Parathyroid adenoma (tissue), 2 donors: ENCODE results near the gene SCG5.

Experiments used
- H2AFZ ChIP-seq: fragments of 300-600 bp; sonication (generic); one replicate; pipeline ENCODE4 v1.7.0; 2017; ENCODE audit warnings: antibody characterized with exemption, mild to moderate bottlenecking
- H3K27ac ChIP-seq: fragments of 300-600 bp; sonication (generic); one replicate; pipeline ENCODE4 v1.7.0; 2017
- H3K27me3 ChIP-seq: fragments of 300-600 bp; sonication (generic); one replicate; pipeline ENCODE4 v1.7.0; 2017; ENCODE audit warnings: low read length; ENCODE audit not compliant: control insufficient read depth, insufficient read depth
- H3K36me3 ChIP-seq: fragments of 300-600 bp; sonication (generic); one replicate; pipeline ENCODE4 v1.7.0; 2017; ENCODE audit warnings: low read length; ENCODE audit not compliant: control insufficient read depth, insufficient read depth
- H3K4me1 ChIP-seq: fragments of 300-600 bp; sonication (generic); one replicate; pipeline ENCODE4 v1.7.0; 2017; ENCODE audit warnings: control low read depth
- H3K4me2 ChIP-seq: fragments of 300-600 bp; sonication (generic); one replicate; pipeline ENCODE4 v1.7.0; 2017; ENCODE audit warnings: low read length
- H3K4me3 ChIP-seq: fragments of 300-600 bp; sonication (generic); one replicate; pipeline ENCODE4 v1.7.0; 2017; ENCODE audit warnings: low read depth, low read length
- H3K79me2 ChIP-seq: fragments of 300-600 bp; sonication (generic); one replicate; pipeline ENCODE4 v1.7.0; 2017; ENCODE audit warnings: control low read depth
- H3K9ac ChIP-seq: fragments of 300-600 bp; sonication (generic); one replicate; pipeline ENCODE4 v1.7.0; 2017; ENCODE audit warnings: mild to moderate bottlenecking
- H3K9me3 ChIP-seq: fragments of 300-600 bp; sonication (generic); one replicate; pipeline ENCODE4 v1.7.0; 2017; ENCODE audit warnings: low read length; ENCODE audit not compliant: control insufficient read depth
- TF ChIP-seq, protein P1 (sequence below): fragments of 300-600 bp; sonication (generic); IDR thresholded peaks from one replicate; pipeline ENCODE4 v1.7.0; 2017; ENCODE audit warnings: antibody characterized with exemption, mild to moderate bottlenecking
- donor health status: primary hyperparathyroidism.

SCG5 gene

GRCh38 chr15:32735989-32736700, 94.6 kb downstream of the SCG5 start:
- H3K4me2 ChIP-seq: no peak overlapping the region
- H3K4me1 ChIP-seq: no peaks in the 10 kb centered on the region
- H3K79me2 ChIP-seq: no peaks in the 10 kb centered on the region
- no peaks in the 10 kb centered on the region for H3K27me3 ChIP-seq
- no peak overlapping the region for H3K4me3 ChIP-seq
- TF ChIP-seq, protein P1, sequence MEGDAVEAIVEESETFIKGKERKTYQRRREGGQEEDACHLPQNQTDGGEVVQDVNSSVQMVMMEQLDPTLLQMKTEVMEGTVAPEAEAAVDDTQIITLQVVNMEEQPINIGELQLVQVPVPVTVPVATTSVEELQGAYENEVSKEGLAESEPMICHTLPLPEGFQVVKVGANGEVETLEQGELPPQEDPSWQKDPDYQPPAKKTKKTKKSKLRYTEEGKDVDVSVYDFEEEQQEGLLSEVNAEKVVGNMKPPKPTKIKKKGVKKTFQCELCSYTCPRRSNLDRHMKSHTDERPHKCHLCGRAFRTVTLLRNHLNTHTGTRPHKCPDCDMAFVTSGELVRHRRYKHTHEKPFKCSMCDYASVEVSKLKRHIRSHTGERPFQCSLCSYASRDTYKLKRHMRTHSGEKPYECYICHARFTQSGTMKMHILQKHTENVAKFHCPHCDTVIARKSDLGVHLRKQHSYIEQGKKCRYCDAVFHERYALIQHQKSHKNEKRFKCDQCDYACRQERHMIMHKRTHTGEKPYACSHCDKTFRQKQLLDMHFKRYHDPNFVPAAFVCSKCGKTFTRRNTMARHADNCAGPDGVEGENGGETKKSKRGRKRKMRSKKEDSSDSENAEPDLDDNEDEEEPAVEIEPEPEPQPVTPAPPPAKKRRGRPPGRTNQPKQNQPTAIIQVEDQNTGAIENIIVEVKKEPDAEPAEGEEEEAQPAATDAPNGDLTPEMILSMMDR: no peak
- no peaks in the 10 kb centered on the region for H3K36me3 ChIP-seq
- no peak overlapping the region for H3K27ac ChIP-seq
- H2AFZ ChIP-seq: no peak overlapping the region
- H3K9me3 ChIP-seq: no peaks in the 10 kb centered on the region
- H3K9ac ChIP-seq: no peak overlapping the region

GRCh38 chr15:32736701-32737061, 95.2 kb downstream of the SCG5 start:
- Histone ChIP-seq H3K27ac (no peak overlapping the region), H3K4me1 (no peaks in the 10 kb centered on the region), H3K9ac (no peak overlapping the region), H3K4me2 (no peak overlapping the region), H3K79me2 (no peaks in the 10 kb centered on the region), H2AFZ (no peak overlapping the region), H3K36me3 (no peaks in the 10 kb centered on the region), H3K9me3 (no peaks in the 10 kb centered on the region), H3K27me3 (no peaks in the 10 kb centered on the region), H3K4me3 (no peak overlapping the region)
- TF ChIP-seq, protein P1: no peak

DNA sequence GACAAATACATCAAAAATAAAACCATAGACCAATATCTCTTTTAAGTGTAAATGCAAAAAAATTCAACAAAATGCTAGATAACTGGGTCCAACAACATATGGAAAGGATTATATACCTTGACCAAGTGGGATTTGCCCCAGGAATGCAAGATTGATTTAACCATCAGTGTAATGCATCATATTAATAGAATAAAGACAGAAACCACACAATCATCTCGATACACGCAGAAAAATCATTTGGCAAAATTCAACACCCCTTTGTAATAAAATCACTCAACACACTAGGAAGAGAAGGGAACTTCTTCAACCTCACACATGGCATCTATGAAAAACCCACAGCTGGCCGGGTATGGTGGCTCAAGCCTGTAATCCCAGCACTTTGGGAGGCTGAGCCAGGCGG, 95.8 kb downstream of the SCG5 start:
- Histone ChIP-seq H3K36me3 (no peaks in the 10 kb centered on the region), H3K9ac (no peak overlapping the region), H2AFZ (no peak overlapping the region), H3K79me2 (no peaks in the 10 kb centered on the region), H3K4me3 (no peak overlapping the region), H3K4me2 (no peak overlapping the region), H3K27me3 (no peaks in the 10 kb centered on the region), H3K27ac (no peak overlapping the region), H3K4me1 (no peaks in the 10 kb centered on the region), H3K9me3 (no peaks in the 10 kb centered on the region)
- TF ChIP-seq, protein P1: no peak

GRCh38 chr15:32738666-32739065, 97.2 kb downstream of the SCG5 start:
- TF ChIP-seq, protein P1: no peak
- Histone ChIP-seq H3K36me3 (no peaks in the 10 kb centered on the region), H3K79me2 (no peaks in the 10 kb centered on the region), H3K4me3 (no peak overlapping the region), H3K4me2 (no peak overlapping the region), H3K27ac (no peak overlapping the region), H2AFZ (no peak overlapping the region), H3K9ac (no peak overlapping the region), H3K9me3 (no peaks in the 10 kb centered on the region), H3K27me3 (no peaks in the 10 kb centered on the region), H3K4me1 (no peaks in the 10 kb centered on the region)

GRCh38 chr15:32739522-32740063, 98.1 kb downstream of the SCG5 start:
- TF ChIP-seq, protein P1: no peak
- H3K36me3 ChIP-seq: no peaks in the 10 kb centered on the region
- no peaks in the 10 kb centered on the region for H3K4me1 ChIP-seq
- no peaks in the 10 kb centered on the region for H3K27me3 ChIP-seq
- H3K4me3 ChIP-seq: no peak overlapping the region
- no peaks in the 10 kb centered on the region for H3K79me2 ChIP-seq
- no peak overlapping the region for H3K4me2 ChIP-seq
- no peak overlapping the region for H3K27ac ChIP-seq
- H3K9ac ChIP-seq: no peak overlapping the region
- no peak overlapping the region for H2AFZ ChIP-seq
- no peaks in the 10 kb centered on the region for H3K9me3 ChIP-seq
